ENCODE measurements around the gene OPN4.

DNA sequence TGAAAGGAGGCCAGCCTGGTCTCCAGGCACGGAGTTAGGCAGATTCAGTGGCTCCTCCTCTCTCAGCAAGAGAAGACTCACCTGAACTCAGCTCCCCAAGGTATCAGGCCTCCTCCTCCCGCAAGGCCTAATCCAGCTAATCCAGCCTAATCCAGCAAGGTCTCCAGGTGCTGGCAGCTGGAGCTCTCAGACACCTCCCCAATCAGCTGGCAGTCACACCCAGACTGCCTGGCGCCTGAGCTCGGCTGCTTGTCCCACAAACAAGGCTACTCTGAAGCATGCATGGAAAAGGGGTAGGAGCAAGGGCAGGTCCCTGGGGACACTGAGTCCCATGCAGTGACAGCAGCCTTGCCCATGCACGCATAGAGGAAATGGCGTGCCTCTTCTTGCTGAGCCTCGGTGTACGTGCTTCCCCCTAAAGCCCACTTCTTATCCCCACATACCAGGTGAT, 3.3 kb upstream of the OPN4 start:
- no peak for TF ChIP-seq MAFK (IDR thresholded peaks at IDR 0.05; ENCODE audit: low read depth, low read length)
- TF ChIP-seq POLR2A (IDR thresholded peaks at IDR 0.05; ENCODE audit: control extremely low read depth in 1 of 2, low read depth in 2 of 2, low read length in 2 of 2): no peak
- TF ChIP-seq, protein P1, sequence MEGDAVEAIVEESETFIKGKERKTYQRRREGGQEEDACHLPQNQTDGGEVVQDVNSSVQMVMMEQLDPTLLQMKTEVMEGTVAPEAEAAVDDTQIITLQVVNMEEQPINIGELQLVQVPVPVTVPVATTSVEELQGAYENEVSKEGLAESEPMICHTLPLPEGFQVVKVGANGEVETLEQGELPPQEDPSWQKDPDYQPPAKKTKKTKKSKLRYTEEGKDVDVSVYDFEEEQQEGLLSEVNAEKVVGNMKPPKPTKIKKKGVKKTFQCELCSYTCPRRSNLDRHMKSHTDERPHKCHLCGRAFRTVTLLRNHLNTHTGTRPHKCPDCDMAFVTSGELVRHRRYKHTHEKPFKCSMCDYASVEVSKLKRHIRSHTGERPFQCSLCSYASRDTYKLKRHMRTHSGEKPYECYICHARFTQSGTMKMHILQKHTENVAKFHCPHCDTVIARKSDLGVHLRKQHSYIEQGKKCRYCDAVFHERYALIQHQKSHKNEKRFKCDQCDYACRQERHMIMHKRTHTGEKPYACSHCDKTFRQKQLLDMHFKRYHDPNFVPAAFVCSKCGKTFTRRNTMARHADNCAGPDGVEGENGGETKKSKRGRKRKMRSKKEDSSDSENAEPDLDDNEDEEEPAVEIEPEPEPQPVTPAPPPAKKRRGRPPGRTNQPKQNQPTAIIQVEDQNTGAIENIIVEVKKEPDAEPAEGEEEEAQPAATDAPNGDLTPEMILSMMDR (IDR thresholded peaks at IDR 0.05; ENCODE audit: control extremely low read depth in 1 of 3, insufficient read depth in 1 of 3, low read depth in 1 of 3, low read length in 3 of 3): no peak
- TF ChIP-seq RFX5 (IDR thresholded peaks at IDR 0.05; ENCODE audit: borderline replicate concordance, low read depth, low read length): no peak
- no peak for TF ChIP-seq EZH2 (IDR thresholded peaks at IDR 0.05; ENCODE audit: low read depth, low read length, severe bottlenecking)
- TF ChIP-seq JUND (IDR thresholded peaks at IDR 0.05; ENCODE audit: low read length): no peak

Measured in H1 (cell line).